GM18907 (cell line): ENCODE data around the gene ACSL1.

ENCODE experiments used
- ATAC-seq: cut with Tn5 transposase; IDR thresholded peaks from one replicate; pipeline ENCODE4 v1.9.1; 2021; ENCODE audit warnings: mild to moderate bottlenecking, moderate library complexity; ENCODE audit not compliant: unreplicated experiment

The ACSL1 gene

DNA sequence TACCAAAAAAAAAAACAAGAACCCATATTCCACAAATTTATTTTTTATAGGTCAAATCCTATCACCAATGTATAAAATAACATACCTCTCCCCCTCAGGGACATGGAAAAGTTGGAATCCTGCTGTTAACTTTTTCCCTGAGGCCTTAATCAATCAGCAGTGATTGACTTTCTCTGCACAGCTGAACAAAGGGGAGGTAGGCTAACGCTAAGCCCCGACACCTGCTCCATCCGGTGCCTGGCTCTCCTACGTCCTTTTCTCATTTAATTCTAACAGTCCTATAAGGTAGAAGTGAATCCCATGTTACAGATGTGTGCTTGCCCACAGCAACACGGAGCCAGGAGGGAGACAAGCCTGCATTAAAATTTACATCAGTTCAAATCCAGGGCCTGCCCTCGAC is 94.7 kb downstream of the ACSL1 start:
- no peak for ATAC-seq

DNA sequence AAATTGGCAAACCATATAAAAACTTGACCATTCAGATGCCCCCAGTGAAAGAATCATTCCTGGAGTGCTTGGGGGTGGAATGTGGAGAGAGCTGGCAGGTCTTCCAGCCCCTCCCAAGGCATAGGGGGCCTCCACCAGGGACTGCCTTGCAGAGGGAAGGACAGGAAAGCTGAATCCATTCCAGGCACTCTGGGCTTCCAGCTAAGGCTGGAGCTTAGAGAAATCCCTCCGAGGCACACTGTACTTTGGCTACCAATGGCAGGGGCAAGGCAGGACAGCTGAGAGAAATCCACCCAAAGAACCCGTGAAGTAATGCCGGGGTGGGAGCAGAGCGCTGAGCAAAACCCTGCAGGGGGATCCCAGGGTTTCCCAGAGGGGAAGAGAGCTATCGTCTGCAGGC is 95.8 kb downstream of the ACSL1 start:
- ATAC-seq, result no peak

DNA sequence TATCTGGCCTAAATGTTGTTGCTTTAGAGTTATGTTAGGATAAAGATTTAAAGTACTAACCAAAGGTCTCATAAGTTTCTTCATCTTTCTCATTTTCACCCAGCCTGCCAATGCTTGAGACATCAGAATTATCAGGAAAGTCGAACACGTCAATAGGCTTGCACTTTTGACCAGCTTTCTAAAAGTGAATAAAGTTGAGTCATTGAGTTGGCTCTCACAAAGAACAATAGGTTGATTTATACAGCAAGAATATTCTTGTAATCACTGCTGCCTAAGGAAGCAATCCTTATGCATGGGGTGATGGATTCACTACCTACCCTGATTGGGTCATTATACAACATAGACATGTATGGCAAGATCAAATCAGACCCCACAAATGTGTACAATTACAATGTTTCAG is 96.9 kb downstream of the ACSL1 start:
- ATAC-seq, result no peak

DNA sequence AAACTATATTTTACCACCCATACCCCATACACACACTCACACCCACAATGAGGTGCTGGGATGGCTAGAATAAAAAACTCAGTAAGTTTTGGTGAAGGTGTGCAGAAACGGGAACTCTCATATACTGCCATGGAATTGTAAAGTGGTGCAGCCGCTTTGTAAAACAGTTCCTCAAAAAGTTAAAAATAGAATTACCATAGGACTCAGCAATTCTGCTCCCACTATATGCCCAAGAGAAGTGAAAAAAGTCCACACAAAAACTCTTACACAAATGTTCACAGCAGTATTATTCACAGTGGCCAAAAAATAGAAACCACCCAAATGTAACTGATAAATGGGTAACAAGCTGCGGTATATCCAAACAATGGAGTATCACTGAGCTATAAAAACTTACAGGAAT is 98.3 kb downstream of the ACSL1 start:
- ATAC-seq, result no peak

DNA sequence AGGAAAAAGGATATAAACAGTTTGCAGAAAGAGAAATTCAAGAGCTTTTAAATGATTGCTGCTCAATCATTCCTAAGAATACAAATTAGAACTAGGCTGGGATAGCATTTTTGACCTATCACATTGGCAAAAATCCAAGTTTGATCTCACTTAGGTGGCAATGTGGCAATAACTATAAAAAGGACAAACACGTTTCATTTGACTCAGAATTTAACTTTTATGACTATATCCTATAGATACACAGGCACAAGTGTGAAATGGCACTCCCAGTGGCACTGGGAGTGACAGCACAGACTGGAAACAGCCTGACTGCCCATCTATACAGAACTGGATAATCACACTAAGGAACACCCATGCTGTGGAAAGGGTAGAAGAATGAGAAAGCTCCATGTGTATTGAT is 103.0 kb downstream of the ACSL1 start:
- no peak for ATAC-seq

DNA sequence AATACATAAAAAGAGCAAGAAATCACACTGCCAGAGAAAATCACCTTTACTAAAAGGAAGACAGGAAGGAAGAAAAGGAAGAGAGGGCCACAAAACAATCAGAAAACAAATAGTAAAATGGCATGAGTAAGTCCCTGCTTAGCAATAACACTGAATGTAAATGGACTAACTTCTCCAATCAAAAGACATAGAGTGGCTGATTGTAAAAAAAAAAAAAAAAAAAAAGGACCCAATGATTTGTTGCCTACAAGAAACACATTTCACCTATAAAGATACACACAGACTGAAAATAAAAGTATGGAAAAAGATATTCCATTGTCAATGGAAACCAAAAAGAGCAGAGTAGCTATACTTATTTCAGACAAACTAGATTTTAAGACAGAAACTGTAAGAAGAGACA is 104.5 kb downstream of the ACSL1 start:
- no peak for ATAC-seq

DNA sequence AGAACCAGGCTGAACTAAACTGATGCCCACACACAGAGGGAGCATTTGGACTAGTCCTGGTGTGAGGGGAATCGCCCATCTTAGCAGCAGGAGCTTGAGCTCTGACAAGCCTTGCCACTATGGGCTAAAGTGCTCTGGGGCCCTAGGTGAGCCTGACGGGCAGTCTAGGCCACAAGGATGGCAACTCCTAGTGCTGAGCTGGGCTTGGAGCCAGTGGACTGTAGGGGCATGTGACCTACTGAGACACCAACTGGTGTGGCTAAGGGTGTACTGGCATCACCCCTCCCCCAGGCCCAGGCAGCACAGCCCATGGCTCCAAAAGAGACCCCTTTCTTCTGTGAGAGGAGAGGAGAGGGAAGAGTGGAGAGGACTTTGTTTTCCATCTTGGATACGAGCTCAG is 106.4 kb downstream of the ACSL1 start:
- ATAC-seq, result no peak

DNA sequence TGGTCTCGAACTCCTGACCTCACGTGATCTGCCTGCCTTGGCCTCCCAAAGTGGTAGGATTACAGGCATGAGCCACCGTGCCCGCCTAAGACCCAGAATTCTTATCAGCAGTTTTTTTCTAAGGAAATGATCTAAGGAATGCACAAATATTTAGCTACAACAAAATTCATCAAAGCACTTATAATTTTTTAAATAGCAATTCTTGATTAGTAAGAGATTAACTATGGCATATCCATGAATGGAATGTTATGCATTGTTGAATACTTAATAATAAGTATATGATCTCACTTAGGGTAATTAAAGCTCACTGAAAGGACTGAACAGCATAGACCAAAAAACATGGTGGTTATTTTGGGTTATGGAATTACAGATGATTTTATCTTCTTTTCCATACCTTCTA is 110.2 kb downstream of the ACSL1 start:
- no peak for ATAC-seq

DNA sequence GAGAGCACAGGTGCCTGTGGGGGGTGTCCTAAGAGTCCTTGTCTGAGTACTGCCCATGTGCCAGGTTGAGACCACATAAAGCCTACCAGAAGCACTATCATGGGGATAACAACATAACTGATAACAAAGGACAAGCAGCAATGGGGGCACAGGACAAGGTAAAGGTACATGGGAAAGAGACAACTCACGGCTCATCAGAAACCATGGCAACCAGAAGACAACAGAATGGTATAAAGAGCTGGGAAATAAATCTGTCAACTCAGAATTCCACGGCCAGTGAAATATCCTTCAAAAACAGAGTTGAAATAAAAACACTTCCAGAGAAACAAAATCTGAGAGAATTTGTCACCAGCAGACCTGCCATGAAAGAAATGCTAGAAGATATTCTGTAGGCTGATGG is 111.9 kb downstream of the ACSL1 start:
- ATAC-seq, result no peak

DNA sequence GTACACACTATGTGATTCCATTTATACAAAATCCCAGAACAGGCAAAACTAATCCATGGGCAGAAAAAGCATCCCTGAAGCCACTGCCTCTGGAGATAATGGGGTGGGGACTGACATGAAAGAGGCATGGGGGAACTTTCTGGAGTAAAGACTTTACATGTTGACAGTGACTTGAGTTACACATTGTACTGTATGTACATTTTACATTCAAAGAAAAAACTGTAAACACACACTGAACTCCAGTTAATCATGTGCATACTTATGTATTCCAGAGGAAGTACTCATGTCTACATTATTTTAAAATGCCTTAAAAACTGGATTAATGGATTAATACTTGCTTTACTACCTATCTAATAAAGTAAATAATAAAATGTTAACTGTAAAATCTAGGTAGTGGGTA is 113.4 kb downstream of the ACSL1 start:
- ATAC-seq, result no peak

DNA sequence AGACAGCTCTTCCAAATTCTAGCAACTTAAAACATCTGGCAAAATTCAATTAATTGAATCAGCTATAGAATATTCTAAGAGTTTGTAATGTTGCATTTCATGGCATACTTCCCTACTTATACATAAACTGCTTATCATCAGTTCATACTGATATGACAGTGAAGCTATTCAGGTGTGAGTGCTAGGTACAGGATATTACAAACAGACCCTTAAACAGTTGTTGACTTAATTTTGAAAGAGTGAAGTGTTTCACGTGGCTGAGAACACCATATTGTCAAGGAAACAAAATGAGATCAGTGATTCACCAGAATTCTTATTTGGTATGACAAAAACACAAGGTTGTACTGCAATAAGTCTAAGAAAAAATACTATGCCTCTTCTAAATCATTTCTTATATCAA is 119.3 kb downstream of the ACSL1 start:
- no peak for ATAC-seq

DNA sequence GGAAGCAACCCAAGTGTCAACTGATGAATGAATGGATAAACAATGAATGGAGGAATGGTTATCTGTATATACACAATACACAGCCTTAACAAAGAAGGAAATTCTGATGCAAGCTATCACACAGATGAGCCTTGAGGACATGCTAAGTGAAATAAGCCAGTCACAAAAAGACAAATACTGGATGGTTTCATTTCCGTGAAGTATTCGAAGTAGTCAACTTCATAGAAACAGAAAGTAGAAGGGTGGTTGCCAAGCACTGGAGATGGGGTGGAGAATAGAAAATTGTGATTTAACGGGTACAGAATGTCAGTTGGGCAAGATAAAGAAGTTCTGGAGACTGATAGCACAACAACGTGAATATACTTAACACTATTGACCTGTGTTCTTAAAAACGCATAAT is 120.1 kb downstream of the ACSL1 start:
- ATAC-seq, result no peak
